GM21367 (cell line): ENCODE data around the gene NRG2.

Source experiments
- ATAC-seq: cut with Tn5 transposase; IDR thresholded peaks from one replicate; pipeline ENCODE4 v1.9.1; 2021; ENCODE audit not compliant: unreplicated experiment

Gene NRG2

DNA sequence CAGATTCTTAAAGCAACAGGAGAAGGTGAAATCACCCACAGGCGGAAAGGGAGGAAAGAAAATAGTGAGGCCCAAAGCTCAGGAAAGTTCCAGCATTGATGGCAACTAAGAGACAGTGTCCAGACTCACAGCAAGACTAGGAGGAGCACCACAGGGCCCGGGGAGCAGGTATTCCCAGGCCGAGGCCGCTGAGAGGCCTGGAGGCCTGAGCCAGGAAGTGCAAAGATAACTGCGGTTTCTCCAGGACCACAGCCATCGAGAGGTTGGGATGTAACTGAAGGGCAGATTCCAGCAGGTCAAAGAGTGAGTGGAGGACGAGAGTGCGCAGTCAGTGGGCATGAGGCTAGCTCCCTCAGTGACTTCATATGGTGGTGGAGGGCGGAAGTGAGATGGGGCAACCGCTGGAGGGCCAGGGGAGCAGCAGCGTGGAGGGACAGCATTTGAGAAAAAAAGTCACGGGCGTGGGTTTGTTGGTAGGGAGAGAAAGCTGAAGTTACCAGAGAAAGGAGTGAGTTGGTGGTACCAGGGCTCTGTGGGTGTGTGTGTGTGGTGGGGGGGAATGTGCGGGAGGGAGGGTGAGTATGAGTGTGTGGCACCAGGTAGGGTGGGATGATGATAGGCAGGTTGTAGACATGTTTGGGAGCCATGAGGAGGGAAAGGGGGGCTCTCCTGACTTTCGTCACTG, 157.8 kb downstream of the NRG2 start:
- ATAC-seq, result no peak

DNA sequence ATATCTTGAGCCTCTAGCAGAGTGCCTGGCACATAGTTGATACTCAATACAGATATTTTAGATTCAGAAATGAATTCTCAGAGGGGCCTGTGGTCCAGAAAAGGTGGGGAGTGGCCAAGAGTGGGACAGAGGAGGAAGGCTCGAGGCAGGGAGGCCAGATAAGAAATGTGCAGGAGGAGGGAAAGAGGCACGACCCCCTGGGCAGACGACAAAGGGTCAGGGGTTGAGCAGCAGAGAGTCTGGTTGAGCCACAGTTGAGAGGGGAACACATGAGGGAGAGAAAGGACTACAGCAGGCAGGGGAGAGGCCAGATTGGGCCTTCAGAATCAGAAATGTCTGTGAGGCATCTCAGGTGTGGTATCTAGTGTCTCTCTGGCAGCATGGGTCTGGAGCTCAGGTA, 158.4 kb downstream of the NRG2 start:
- no peak for ATAC-seq

DNA sequence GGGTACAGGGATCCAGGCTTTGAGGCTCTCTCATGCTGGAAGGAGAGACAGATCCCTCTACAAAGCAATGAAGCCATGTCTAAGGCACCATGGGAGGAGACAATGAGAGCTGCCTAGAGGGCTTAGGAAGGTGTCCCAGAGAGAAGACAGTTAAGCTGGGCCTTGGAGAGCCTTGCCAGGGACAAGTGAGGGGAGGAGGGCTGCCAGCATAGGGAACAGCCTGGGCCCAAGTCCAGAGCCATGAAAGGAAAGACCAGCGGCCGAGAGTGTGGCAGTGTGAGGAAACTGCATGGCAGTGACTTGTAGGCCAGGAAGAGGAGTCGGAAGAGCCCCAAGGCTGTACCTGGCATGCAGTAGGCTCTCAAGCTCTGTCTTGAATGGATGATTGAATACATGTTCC, 159.0 kb downstream of the NRG2 start:
- ATAC-seq, result no peak

DNA sequence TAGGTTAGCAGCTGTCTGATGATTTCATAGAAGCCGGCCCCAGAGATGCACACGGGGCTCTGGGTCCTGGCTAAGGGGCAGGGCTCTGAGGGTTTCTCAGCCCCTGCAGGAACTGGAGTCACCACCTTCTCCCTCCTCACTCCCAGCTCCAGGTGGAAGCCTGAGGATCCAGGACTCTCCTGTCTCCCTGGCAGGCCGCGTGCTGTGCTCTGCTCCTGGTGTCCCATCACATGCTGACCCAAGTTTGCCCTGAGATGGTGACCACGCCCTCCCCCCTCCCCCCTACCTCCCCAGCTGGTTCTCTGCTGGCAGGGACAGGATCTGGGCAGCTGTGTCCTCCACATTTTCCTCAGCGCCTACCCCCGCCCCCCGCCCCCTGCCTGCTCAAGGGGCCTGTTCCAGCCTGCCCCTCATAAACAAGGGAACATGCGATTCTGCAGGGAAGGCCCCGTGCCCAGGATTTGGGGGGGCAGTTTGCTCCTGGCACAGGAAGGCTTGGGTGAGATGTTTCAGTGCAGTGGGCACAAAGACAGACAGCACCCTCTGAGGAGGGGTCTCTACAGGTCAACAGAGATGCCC, 160.0 kb downstream of the NRG2 start:
- no peak for ATAC-seq

DNA sequence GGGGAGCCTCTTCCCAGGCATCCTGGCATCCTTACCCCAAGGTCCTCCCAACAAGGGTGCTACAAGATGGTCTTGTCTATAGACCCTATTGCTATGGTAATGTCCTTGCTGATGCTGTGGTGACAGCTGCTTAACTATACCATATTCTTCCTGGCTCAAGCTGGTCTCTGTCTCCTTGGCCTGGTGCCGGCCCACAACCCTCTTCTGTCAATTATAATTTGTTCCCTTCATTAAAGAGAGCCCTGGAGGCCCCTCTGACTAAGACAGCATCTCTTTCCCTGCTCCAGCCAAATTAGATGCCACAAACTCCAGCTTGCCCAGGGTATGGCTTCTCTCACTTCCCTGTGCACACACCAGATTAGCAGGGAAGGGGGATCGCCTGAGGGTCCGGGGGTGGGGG, 160.8 kb downstream of the NRG2 start:
- ATAC-seq, result no peak

DNA sequence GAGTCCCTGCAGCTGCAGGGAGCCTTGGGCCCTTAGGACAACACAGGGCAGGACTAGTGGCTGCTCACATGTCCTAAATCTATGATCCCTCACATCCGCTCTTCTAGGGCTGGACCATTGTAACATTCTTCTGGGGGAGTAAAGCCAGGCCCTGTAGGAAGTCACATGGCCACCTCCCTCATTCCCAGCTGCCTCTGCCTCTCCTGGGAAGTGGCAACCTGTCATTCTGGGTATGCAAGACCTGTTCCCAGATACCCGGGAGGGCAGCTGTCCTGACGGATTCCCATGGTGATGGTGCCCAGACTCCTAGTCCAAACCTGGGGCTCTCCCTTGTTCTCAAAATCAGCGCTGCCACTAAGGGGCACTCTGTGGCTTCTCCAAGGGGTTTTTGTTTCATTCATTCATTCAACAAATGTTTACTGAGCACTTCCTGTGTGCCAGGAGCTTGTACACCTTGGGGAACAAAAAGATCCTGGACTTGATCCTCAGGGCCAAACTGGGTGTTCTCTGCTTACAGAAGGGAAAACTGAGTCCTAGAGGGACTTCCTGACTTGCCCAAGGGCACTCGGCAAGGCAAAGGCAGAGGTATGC, 161.9 kb downstream of the NRG2 start:
- no peak for ATAC-seq

DNA sequence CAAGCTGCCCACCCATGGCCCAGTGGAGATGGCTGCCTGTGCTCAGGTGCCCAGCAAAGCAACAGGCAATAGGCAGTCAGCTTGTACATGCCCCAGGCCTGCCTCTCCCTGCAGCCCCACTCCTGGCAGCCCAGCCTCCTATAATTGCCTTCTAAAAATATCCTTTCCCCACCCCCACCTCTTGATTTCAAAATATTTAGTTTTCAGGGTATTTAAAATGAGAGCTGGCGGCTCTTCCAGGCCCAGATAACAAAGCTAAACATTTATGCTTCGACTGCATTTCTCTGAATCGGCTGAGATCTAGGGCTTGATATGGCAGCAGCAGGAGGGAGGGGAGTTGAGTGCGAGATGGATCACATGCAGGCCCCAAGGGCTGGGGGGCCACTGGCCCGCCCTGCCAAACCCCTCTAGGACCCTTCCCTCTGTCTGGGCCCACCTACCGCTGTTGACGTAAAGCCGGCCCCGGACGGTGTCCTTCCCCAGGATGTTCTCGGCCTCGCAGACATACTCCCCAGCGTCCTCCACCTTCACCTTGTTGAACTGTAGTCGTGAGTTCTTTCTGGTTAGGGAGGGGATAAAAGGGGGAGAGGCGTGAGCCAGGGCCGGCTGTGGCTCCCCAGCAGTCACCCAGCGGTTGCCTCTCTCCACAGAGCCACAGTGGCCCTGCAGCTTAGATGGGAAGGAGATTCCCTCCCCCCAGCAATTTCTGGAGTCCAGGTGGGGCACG, 162.5 kb downstream of the NRG2 start:
- no peak for ATAC-seq

DNA sequence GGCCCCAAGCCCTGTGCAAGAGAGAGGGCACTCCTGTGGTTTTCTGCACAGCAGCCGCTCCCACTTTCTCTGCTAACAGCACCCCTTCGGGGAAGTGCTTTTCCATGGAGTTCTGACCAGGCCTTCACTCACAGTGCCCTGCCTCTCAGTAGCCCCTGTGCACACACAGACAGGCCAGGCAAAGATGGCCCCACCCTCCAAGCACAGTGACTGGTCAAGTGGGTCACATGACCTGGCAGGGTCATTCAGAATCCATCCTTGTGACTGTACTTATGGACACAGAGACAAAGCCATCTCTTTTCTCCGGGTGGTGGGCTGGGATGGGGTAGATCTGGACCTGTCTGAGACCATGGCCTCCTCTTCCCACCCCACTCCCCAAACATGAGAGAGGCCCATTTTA, 165.0 kb downstream of the NRG2 start:
- ATAC-seq, result no peak

DNA sequence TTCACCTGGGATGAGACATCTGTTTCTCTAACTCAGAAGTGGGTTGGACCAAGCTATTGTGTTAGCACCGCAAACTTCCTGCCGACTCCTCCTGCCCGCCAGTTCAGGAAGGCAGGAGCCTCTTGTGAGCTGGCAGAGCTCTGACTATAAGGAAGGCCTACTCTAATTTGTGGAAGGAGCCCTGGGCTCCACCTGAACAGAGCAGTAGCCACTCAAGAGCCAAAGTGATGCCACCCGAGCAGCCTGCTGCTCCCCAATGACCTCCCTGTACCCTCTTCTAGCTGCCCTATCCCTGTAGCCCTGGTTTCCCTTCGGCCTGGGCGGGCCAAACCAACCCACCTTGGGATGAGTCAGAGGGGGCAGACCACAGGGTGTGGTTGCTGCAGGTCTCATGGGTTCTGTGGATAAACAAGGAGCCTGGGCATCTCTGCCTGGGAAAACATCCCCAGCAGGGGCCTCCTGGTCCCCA, 165.9 kb downstream of the NRG2 start:
- ATAC-seq, result no peak

DNA sequence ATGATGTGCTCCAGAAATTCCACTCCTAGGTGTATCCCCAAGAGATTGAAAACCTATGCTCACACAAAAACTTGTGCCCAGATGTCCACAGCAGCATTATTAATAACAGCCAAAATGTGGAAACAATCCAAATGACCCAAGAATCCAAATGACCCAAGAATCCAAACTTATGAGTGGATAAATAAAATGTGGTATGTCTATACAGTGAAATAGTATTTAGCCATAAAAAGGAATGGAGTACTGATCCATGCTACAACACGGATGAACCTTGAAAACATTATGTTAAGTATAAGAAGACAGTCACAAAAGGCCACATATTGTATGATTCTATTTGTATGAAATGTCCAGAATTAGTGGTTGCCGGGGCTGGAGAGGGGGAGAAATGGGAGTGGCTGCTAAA, 167.1 kb downstream of the NRG2 start:
- no peak for ATAC-seq

DNA sequence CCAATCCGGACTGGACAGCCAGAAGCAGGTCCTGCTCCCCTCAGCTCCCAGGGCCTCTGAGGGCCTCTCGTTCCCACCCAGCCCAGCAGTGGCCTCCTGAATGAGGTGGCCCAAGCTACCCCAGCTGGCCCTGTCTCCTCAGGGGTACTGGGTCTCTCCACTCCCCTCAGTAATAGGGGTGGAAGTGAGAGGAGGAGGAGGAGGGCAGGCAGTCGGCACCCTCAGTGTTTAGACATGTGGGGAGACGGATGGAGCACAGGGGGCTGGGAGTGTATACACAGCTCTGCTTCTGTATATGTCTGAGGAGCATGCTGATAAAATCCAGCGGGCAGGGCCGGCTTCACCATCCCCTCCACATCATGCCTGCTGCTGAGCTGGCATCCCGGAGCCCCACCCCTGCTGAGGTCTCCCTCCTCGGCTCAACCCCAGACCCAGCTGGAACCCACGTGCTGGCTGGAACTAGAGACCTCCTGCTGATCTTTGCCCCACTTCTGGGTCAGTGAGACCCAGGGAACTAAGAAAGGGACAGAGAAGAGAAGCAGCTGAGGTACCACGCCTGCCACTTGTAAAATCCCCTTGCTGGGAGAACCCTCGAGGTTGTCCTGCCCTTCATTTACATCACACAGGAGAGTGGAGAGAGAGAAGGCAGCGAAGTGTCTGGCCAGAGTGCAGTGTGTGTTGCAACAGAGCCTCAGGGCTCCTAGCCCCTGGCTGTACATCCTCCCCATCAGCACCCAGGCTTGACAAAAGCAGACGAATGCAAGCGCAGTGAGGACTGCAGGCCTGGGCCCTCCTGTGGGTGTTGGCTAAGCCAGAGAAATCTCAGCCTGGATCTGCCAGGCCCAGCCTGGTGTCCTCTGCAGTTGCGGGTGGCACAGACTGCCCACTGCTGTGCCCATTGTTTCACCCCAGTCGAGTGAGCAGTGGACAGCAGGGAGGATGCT, 170.0 kb downstream of the NRG2 start:
- ATAC-seq, result no peak

DNA sequence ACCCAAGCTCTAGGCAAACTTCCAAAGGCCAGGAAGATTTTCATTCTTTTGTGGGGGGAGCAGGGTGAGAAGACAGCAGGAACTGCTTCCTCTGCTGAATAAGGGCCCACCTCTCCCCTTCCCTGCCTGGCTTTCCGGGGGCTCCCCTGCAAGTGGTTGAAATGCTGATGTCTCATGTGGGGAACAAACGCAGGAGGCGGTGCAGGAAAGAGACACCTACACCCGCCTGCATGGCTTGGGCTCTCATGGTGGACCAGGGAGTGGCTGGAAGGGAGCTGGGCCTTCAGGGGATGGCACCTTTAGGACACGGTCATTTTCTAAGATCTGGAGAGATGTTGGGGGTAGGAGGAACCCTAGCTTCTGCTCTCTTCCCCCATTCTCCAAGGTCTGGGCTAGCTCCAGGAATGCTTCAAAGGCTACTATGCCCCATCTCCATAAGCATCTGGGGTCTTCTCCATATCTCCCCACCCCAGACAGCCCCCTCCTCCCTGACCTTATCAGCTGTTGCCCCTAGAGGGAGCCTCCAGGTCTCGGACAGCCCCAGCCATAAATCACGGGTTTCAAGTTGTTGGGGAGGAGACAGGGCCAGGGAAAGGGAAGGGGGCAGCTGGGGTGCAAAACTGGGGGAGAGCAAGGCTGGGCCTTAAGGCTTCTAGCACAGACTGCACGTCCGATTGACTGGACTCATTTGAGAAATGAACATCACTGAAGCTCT, 170.9 kb downstream of the NRG2 start:
- ATAC-seq, result no peak

DNA sequence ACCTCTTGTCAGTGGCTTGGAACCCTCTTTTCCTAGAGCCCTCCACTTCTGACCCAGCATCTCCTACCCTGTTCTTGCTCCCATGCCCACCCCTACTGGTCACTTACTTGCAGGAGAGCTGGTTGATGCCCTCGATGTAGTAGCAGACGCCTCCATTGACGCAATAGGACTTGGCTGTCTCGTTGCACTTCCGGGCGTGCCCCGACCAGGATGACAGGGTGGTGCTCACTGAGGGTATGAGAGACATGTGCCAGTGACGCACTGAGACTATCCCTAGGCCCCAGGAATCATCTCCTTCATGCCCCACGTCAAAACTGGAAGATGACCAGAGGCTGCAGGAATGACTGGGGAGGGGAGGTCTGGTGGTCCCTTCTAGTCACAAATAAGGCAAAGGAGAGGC, 171.5 kb downstream of the NRG2 start:
- ATAC-seq, result no peak

DNA sequence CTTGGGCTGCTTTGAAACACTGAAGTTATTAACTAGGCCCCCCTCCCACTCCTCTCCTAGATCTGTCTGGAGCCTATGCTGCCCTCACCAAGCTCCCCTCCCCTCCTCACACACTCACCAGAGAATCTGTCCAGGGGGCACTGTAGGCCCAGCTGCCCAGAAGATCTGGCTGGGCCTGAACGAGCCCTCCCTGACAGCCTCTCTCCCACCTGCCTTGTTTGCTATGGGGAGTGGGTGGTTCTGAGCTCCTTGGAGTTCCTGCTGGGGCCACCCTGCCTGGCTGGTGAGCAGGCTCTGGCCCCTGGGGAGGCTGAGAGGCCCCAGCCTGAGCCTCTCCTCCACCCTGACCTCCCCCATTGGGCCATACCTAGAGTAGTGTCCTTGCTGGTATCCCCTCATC, 172.4 kb downstream of the NRG2 start:
- no peak for ATAC-seq

DNA sequence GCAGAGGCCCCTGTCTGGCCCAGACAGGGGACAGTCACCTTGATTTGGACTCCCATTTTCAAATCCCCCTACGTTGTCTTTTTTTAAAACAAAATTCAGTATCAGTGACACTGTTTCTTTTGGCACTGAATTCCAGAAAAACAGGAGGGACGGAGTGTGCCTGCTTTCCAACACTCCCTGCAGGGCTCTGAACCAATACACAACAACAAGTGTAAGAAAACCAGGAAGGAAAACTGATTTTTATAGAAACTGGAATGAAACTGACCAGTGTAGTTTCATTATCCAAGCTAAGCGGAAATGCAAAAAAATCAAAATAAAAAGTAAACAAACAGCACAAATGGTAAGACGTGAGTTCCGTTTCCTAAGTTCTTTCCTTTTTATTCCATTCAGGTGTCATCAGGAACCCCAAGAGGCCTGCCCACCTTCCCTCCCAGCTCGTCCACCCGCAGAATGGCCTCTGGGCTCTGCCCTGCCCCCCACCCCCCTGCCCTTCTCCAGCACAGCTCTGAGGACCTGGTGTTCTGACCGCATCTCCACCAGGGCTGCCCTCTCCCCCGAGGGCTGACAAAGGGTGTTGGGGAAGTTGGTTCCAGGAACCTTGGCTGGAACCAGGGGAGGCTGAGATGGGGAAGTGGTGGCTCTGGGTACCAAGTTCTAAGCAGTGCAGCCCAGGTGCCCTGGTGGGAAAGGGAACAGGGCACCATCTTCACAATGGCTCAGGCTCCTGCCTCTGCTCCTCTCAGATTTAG, 173.9 kb downstream of the NRG2 start:
- ATAC-seq, result no peak

DNA sequence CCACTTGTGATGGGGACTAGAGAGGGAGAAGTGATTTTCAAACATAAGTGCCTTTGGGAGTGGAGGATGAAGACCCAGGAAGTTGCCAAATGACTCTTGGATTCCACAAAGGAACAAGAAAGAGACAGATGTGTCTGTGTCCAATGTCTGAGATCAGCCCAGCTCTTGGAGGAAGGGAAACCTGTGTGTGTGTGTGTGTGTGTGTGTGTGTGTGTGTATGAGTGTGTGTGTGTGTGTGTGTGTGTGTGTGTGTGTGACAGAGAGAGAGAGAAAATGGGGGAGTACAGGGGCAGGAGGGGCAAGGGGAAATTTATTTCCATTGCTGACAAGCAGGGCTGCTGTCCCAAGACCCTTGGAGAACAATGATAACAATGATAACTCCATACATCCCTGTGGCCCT, 175.5 kb downstream of the NRG2 start:
- ATAC-seq, result no peak

DNA sequence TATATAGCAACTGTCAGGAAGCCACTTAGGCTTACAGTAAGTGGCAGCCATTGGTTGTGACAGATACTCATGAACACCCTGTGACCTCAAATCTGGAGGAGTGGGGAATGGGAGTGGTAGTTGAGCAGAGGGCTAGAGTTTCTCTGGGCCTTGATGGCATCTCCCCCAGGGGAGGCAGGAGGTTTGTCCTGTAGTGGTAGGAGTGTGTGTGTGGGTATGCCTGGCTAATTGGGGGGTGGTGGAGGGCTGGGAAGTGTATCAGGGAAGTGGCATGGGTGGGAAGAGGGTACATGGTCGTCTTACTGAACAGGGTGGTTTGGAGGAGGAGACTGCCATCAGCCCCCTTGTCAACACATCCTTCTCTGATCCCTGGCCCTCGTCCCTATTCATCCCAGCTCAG, 176.0 kb downstream of the NRG2 start:
- ATAC-seq, result no peak

DNA sequence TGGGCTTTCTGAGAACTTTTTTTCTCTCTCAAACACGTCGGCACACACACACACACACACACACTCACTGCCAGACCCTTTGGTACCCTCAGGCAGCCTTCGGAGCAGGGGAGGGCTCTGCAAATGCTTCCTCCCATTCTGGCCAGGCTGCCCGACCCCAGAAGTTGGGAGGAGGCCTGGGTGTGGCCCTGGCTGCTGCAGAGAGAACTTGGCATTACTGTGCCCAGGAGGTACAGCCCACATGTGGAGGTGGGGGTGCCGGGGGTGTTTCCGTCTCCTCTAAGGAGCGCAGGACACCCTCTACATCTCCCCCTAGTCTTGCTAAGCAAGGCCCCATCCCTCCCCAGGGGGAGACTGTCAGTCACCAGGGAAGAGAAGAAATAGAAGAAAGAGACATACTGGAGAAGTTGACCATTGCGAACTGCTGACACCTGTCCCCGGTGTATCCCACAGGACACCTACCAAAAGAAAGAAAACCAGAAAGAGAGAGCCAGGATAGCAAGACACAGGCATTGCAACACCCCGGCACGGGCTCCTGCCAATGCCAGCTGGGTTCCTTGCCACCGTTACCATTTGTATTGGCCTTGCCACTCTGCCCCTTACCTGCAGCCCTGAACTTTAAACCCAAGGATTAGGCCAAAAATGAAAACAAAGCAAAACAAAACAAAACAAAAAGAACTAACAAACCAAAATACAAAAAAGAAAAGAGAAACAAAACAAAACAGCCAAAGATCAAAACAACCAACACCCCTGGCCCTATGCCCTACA, 178.2 kb downstream of the NRG2 start:
- ATAC-seq, result no peak
